VCaP (cell line): ENCODE measurements around the gene GFRA4.

Source experiments
- H3K27ac ChIP-seq: fragments of 450-650 bp; 2 replicates; pipeline ENCODE4 v1.5.1; 2017
- CTCF ChIP-seq: fragments of 450-650 bp; conservative IDR thresholded peaks from 2 replicates; pipeline ENCODE4 v1.5.1; 2017; ENCODE audit warnings: mild to moderate bottlenecking, moderate library complexity

GFRA4 gene

GRCh38 chr20:3692706-3693294 lies 29.6 kb upstream of the GFRA4 start:
- no peak for TF ChIP-seq CTCF
- H3K27ac ChIP-seq: no peak overlapping the region

- no peak overlapping the region for H3K27ac ChIP-seq
- no peak for TF ChIP-seq CTCF
Observed at GRCh38 chr20:3691897-3692296, 28.7 kb upstream of the GFRA4 start.

DNA sequence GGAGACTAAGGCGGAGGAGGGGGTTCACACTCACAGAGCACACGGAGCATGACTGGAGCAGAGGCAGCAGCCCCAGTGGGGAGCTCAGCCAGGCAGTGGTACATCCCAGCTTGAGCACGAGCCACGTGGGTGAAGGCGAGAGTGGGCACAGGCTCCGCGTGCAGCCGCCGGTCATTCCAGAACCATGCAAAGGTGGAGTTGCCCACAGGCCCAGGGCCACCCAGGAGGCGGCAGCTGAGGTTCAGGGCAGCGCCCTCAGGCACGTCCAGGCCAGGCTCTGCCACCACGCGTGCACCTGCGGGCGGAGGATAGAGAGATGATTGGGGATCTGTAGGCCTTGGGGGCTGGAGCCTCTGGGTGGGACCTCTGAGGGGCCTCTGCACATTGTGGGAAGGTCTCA lies 28.1 kb upstream of the GFRA4 start:
- H3K27ac ChIP-seq: no peak overlapping the region
- no peak for TF ChIP-seq CTCF

DNA sequence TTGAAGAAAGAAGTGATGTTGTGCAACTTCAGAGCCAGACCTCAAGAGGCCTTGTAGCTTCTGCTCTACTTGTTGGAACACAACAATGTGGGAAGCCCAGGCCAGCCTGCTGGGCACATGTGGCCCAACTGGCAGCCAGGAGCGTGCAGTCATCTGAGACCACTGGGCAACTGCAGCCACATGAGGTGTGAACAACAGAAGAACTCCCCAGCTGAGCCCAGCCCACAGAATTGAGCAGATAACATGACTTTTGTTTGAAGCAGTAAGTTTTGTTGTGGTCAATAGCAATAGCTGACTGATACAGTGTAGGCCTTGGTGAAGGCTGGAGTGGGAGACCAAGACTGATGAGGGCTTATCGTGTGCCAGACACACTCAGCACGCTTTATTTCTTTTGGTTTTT lies 27.2 kb upstream of the GFRA4 start:
- TF ChIP-seq CTCF: no peak

GRCh38 chr20:3689978-3690377 lies 26.8 kb upstream of the GFRA4 start:
- TF ChIP-seq CTCF: no peak
- no peak overlapping the region for H3K27ac ChIP-seq

More for the DNA sequence above, 27.2 kb upstream of the GFRA4 start:
- no peak overlapping the region for H3K27ac ChIP-seq

- no peak for TF ChIP-seq CTCF
- no peak overlapping the region for H3K27ac ChIP-seq
Observed at GRCh38 chr20:3687655-3688054, 24.5 kb upstream of the GFRA4 start.

DNA sequence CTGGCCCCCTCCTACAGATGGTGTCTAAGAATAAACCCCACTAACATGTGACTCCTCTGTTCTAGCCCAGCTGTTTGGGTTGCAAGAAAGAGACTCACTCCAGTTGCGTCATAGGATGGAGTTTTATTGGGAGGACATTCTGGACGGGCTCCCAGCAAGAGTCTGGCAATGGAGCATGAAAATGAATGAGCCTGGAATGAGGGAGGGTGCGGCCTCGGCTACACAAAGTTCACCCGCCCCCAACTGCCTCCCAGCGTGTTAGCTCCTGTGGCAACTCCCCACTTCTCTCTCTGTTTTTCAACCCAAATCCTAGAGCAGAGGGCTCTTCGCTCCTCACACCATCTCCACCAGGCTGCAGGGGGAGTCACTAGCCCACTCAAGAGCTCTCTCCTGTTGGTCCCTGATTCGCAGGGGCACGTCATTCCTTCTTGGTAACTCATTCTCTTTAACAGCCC lies 23.7 kb upstream of the GFRA4 start:
- no peak overlapping the region for H3K27ac ChIP-seq
- TF ChIP-seq CTCF: no peak
